HG02759 (cell line): Measurements from ENCODE around the gene AGBL4.

Experiments
- ATAC-seq: cut with Tn5 transposase; IDR thresholded peaks from one replicate; pipeline ENCODE4 v1.9.1; 2021; ENCODE audit warnings: mild to moderate bottlenecking, moderate library complexity; ENCODE audit not compliant: unreplicated experiment

AGBL4 gene

GRCh38 chr1:48916130-48917069, 1107.4 kb downstream of the AGBL4 start:
- no peak for ATAC-seq

DNA sequence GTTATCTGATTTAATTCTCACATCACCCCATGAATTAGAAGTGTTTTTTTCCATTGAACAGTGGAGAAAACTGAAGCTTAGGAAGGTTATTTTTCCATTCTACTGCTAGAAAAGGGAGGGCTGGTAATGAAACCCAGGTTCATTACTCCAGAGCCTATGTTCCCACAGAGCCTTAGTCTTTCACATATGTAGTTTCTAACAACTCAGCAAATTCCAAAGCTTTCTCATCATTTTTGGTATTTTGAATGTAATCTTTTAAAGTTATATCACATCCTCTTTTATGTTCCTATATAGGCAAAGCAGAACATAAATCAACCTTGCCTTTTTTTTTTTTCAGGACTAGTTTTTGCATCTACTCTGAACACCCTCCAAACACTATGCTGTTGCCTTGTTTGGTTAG, 1115.1 kb downstream of the AGBL4 start:
- no peak for ATAC-seq

DNA sequence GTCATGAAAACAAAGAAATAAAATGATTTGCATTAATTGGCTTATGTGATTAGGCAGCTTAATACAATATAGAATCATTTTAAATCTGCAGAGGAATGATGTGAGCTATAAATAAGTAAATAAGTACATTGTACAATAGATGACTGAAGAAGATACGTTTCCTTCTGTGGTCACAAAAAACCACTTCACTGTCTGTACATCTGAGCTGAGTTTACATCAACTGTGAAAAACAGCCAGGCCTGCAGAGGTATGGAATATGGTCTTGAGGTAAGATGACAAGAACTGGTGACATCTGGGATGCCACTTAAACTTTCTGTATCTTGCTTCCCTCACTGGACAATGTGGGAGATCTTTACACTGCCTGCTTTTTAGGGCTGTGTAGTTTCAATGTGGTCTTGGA, 1117.0 kb downstream of the AGBL4 start:
- ATAC-seq, result no peak

- ATAC-seq, result no peak
Measured at GRCh38 chr1:48906164-48906563, 1117.6 kb downstream of the AGBL4 start.

GRCh38 chr1:48903291-48903690, 1120.5 kb downstream of the AGBL4 start:
- no peak for ATAC-seq

DNA sequence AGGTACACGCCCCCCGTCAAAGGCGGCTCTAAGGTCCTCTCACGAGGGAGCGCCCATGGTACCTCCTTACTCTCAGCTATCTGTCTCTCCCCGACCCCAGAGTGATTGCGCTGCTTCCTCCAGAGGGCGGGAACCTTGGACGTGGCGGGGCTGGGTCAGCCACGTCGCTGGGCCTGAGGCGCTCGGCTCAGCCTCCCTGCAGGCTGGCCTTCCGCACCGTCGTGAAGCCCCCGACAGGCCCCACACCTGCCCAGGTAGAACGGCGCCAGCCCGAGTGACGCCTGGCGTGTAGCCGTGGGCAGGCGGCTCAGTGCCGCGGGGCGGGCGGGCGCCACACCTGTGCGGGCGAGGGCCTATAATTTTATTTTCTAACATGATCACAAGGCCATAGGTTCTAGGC, 1124.9 kb downstream of the AGBL4 start:
- no peak for ATAC-seq

GRCh38 chr1:48889615-48890014, 1134.1 kb downstream of the AGBL4 start:
- ATAC-seq, result no peak

GRCh38 chr1:48889082-48889481, 1134.7 kb downstream of the AGBL4 start:
- no peak for ATAC-seq

DNA sequence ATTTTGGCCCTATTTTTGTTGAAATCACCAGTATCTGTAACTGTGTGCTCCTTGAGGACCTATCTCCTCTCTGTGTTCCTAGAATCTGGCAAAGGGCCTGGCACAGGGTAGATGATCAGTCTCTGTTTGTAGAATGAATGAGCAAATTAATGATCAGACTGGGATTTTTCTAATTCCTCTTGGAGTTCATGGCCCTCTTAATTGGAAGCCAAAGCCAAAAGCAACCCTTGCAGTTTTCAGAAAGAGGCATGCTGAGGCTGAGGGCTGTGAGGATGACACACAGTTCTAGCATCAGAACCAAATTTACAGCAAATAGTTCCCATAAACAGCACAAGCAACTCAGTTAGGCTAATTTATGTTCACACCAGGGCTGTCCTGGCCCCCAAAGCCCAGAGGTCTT, 1136.0 kb downstream of the AGBL4 start:
- ATAC-seq, result no peak

GRCh38 chr1:48882020-48882419, 1141.7 kb downstream of the AGBL4 start:
- no peak for ATAC-seq

GRCh38 chr1:48878191-48878940, 1145.4 kb downstream of the AGBL4 start:
- no peak for ATAC-seq

- ATAC-seq, result no peak
Measured at GRCh38 chr1:48876330-48876785, 1147.4 kb downstream of the AGBL4 start.

DNA sequence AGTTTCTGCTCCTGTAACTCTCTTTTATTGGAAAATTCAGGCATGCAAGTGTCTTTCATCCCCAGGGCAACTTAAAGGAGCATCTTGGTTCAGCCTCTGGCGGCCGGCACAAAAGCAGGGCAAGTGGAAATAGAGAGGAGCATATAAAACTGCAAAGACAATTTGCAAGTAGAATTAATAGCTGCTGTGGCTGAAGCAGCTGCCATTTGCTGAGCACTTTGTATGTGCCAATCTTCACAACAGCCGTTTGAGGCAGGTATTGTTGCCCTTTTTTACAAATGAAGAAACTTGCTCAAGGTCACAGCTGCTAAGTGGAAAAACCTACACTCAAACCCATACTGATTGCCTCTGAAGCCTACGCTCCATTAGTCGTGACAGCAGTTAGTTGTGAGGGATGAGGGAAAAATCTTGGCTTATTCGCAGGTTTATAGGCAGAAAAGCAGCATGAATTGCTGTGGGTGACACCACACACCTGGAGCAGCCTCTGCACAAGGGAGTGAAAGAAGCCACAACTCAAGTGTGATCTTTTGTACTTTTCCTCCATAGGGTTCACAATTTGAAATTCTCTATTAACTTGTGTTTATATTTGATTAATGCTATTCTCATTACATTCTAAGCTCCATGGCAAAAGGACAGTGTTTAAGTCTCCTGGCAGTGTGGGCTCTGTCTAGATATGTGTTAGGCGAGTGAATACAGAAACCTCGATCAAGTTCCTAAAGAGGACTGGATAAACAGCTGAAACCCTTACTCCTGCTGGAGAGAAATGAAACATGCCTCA, 1148.0 kb downstream of the AGBL4 start:
- no peak for ATAC-seq

- no peak for ATAC-seq
Measured at GRCh38 chr1:48873944-48874343, 1149.8 kb downstream of the AGBL4 start.

- ATAC-seq, result peak; percentile 50
Measured at GRCh38 chr1:48870596-48870995, 1153.2 kb downstream of the AGBL4 start.

DNA sequence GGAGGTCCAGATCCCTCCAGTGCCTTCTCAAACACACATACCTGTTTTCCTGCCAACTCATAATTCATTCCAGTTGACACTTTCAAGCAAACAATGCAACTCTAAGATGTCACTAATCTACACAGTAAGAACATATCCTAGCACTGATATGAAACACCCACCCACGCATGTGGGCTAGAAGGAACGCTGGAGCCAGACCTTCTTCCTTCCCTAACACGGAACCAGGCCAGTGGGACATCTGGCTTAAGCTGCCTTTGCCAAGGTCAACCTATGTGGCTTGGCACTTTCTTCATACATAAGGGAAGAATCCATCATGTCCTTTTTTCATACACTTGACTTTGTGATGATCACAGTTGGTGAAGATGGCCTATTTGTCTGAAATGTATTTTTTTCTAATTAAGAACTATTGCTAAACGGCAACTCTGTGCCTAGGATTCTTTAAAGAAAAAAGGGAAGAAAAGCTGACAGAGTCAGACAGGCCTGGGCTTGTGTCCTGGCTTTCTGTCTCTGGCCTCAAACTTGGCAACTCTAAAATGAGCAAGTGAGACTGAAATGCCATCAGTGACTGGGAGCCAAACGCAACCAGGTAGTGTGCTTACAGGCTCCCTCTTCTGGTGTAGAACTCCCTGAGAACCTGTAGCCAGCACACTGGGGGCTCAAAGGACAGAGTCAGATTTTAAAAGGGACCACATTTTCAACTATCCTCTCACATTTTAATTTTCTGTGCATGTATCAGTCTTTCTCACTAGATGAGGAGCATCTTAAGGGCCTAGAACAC, 1154.4 kb downstream of the AGBL4 start:
- no peak for ATAC-seq

GRCh38 chr1:48864913-48865312, 1158.8 kb downstream of the AGBL4 start:
- ATAC-seq, result no peak

GRCh38 chr1:48859456-48859855, 1164.3 kb downstream of the AGBL4 start:
- ATAC-seq, result no peak

GRCh38 chr1:48858200-48858920, 1165.4 kb downstream of the AGBL4 start:
- no peak for ATAC-seq

DNA sequence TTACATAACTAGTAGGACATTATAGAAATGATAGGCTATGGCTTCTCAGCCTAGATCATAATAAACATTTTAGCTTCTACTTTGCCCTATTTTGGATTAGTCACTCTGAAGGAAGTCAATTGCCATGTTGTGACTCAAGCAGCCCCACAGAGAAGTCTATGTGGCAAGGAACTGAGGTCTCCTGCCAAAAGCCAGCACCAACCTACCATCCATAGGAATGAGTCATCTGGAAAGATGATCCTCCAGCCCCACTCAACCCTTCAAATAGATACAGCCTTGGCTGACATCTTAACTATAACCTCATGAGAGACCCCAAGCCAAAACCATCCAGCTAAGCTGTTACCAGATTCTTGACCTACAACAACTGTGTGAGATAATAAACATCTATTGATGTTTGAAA, 1170.7 kb downstream of the AGBL4 start:
- no peak for ATAC-seq
